Measurements from ENCODE around the gene CCNB1IP1.

CCNB1IP1 gene

DNA sequence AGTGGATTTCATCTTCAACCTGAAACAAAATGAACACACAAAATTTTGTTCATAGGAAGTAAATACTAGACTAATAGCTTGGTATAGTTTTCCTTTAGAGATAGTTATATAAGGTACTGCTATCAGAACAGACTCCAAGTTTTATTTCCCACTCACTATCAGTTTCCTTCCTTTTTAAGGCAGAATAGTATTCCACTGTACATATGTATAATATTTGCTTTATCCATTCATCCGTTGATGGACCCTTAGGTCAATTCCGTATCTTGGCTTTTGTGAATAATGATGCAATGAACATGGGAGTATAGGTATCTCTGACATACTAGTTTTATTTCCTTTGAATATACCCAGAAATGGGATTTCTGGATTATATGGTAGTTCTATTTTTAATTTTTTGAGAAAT is 3.7 kb downstream of the CCNB1IP1 start:
- Histone ChIP-seq H3K27ac (peak overlapping the region; percentile 80), H3K36me3 (ENCODE audit: insufficient read depth, low read length) (peaks cover 61% of the 10 kb centered on the region), H3K9ac (ENCODE audit: insufficient read length) (peak overlapping the region; percentile 43), H3K4me3 (peak overlapping the region; percentile 9; the same call in 1 of the 2 replicates), H3K9me3 (ENCODE audit: low read depth, low read length) (no peaks in the 10 kb centered on the region)
- no peak for DNase-seq (ENCODE audit: low read depth, low spot score)
- TF ChIP-seq POLR2AphosphoS5 (IDR thresholded peaks at IDR 0.05; ENCODE audit: borderline replicate concordance, low read depth, low read length) (no peak), FOXP2 (optimal IDR thresholded peaks at IDR 0.05; ENCODE audit: control extremely low read depth, extremely low read length, insufficient read depth) (no peak), EZH2 (IDR thresholded peaks at IDR 0.05) (no peak)

DNA sequence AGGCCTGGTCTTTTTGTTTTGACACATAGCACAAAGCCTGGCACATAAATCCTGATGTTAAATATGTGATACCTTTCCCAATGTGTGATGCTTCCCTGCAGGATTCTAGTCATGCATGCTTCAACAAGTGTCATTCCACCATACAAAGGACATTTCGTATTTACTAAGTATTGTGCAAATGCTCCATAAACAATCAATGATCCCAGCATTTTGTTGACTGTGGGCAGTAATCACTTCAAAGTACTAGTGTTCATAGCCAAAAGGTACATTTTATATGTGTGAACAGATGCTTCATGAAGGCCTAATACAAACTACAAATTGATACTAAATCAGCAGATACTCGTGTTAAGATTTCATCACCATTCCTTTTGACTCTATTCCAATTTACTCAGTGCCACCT is 4.4 kb downstream of the CCNB1IP1 start:
- Histone ChIP-seq H3K27ac (peak overlapping the region; percentile 80), H3K4me3 (no peak overlapping the region; the same call in 1 of the 2 replicates), H3K9ac (ENCODE audit: insufficient read length) (peak overlapping the region; percentile 43), H3K9me3 (ENCODE audit: low read depth, low read length) (no peaks in the 10 kb centered on the region), H3K36me3 (ENCODE audit: insufficient read depth, low read length) (peaks cover 67% of the 10 kb centered on the region)
- DNase-seq (ENCODE audit: low read depth, low spot score) = no peak
- TF ChIP-seq EZH2 (IDR thresholded peaks at IDR 0.05) = no peak
- no peak for TF ChIP-seq POLR2AphosphoS5 (IDR thresholded peaks at IDR 0.05; ENCODE audit: borderline replicate concordance, low read depth, low read length)
- TF ChIP-seq FOXP2 (optimal IDR thresholded peaks at IDR 0.05; ENCODE audit: control extremely low read depth, extremely low read length, insufficient read depth) = no peak

DNA sequence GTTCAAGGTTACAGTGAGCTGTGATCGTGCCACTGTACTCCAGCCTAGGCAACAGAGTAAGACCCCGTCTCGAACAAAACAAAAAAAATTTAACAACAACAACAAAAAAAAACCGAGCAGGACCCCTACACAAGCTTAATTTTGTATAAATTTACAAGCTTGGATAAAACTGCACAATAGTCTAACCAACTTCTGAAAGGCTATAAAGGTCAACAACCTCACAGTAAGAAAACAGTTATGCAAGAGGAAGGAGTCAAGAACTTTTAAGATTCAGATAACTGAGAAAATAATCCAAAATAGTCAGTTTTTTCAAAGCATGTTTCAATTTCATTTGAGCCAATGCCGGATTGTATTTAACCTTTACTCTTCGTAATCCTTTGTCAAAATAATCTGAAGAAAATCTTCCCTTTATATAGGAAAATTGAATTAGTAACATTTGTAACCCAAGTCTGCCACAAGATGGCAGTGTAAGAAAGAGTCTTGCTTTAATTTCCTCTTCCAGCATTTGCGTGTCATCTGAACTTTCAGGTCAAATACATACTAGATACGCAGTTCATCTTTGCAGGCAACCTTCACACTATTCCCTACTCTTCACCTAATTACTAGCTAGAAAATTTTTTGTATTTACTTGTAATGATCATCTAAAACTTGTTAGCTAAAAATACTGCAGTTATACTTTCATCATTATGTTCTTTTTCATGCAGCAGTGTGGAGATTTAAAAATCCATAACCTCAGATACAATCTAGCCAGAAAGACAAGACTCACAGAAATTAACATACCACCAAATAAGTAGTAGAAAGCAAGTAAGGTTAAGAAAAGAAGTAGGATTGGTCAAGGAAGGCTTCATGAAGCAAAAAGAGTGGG is 5.8 kb downstream of the CCNB1IP1 start:
- Histone ChIP-seq H3K9ac (ENCODE audit: insufficient read length) (peak overlapping the region; percentile 21), H3K27ac (peak overlapping the region; percentile 80), H3K36me3 (ENCODE audit: insufficient read depth, low read length) (peaks cover 77% of the 10 kb centered on the region), H3K9me3 (ENCODE audit: low read depth, low read length) (no peaks in the 10 kb centered on the region), H3K4me3 (peak overlapping the region; percentile 1; the same call in 1 of the 2 replicates)
- TF ChIP-seq POLR2AphosphoS5 (IDR thresholded peaks at IDR 0.05; ENCODE audit: borderline replicate concordance, low read depth, low read length) (no peak), FOXP2 (optimal IDR thresholded peaks at IDR 0.05; ENCODE audit: control extremely low read depth, extremely low read length, insufficient read depth) (no peak), EZH2 (IDR thresholded peaks at IDR 0.05) (no peak)
- no peak for DNase-seq (ENCODE audit: low read depth, low spot score)

GRCh38 chr14:20317720-20318119 is 15.4 kb downstream of the CCNB1IP1 start:
- no peaks in the 10 kb centered on the region for H3K9me3 ChIP-seq (ENCODE audit: low read depth, low read length)
- no peak overlapping the region for H3K4me3 ChIP-seq
- no peak overlapping the region for H3K27ac ChIP-seq
- H3K36me3 ChIP-seq (ENCODE audit: insufficient read depth, low read length) = peaks cover 83% of the 10 kb centered on the region
- H3K9ac ChIP-seq (ENCODE audit: insufficient read length) = no peak overlapping the region
- TF ChIP-seq FOXP2 (optimal IDR thresholded peaks at IDR 0.05; ENCODE audit: control extremely low read depth, extremely low read length, insufficient read depth) (no peak), POLR2AphosphoS5 (IDR thresholded peaks at IDR 0.05; ENCODE audit: borderline replicate concordance, low read depth, low read length) (no peak), EZH2 (IDR thresholded peaks at IDR 0.05) (no peak)
- DNase-seq (ENCODE audit: low read depth, low spot score) = no peak

GRCh38 chr14:20314026-20314425 is 19.1 kb downstream of the CCNB1IP1 start:
- H3K27ac ChIP-seq = no peak overlapping the region
- no peak overlapping the region for H3K4me3 ChIP-seq
- no peak for DNase-seq (ENCODE audit: low read depth, low spot score)
- H3K9ac ChIP-seq (ENCODE audit: insufficient read length) = no peak overlapping the region
- no peak for TF ChIP-seq FOXP2 (optimal IDR thresholded peaks at IDR 0.05; ENCODE audit: control extremely low read depth, extremely low read length, insufficient read depth)
- TF ChIP-seq EZH2 (IDR thresholded peaks at IDR 0.05) = no peak
- TF ChIP-seq POLR2AphosphoS5 (IDR thresholded peaks at IDR 0.05; ENCODE audit: borderline replicate concordance, low read depth, low read length) = no peak
- H3K9me3 ChIP-seq (ENCODE audit: low read depth, low read length) = no peaks in the 10 kb centered on the region
- peaks cover 64% of the 10 kb centered on the region for H3K36me3 ChIP-seq (ENCODE audit: insufficient read depth, low read length)

DNA sequence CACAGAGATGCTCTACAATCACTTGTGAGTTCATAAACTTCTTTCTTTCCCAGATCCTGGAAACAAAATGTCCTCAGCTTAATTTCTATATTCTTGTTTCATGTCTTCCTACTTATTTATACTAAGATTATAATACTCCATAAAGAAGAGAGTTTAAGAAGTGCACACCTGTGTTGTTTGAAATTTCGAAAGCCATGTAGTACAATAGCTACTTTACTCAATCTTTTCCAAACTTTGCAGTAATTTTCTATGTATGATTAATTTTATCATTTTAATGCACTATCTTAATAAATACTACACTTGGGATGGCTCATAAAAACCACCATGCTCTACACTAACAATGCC is 27.0 kb downstream of the CCNB1IP1 start:
- Histone ChIP-seq H3K9me3 (ENCODE audit: low read depth, low read length) (no peaks in the 10 kb centered on the region), H3K4me3 (peak overlapping the region; percentile 85), H3K27ac (no peak overlapping the region), H3K36me3 (ENCODE audit: insufficient read depth, low read length) (peaks cover 7% of the 10 kb centered on the region), H3K9ac (ENCODE audit: insufficient read length) (no peak overlapping the region)
- no peak for DNase-seq (ENCODE audit: low read depth, low spot score)
- TF ChIP-seq FOXP2 (optimal IDR thresholded peaks at IDR 0.05; ENCODE audit: control extremely low read depth, extremely low read length, insufficient read depth) (no peak), EZH2 (IDR thresholded peaks at IDR 0.05) (no peak), POLR2AphosphoS5 (IDR thresholded peaks at IDR 0.05; ENCODE audit: borderline replicate concordance, low read depth, low read length) (no peak)

DNA sequence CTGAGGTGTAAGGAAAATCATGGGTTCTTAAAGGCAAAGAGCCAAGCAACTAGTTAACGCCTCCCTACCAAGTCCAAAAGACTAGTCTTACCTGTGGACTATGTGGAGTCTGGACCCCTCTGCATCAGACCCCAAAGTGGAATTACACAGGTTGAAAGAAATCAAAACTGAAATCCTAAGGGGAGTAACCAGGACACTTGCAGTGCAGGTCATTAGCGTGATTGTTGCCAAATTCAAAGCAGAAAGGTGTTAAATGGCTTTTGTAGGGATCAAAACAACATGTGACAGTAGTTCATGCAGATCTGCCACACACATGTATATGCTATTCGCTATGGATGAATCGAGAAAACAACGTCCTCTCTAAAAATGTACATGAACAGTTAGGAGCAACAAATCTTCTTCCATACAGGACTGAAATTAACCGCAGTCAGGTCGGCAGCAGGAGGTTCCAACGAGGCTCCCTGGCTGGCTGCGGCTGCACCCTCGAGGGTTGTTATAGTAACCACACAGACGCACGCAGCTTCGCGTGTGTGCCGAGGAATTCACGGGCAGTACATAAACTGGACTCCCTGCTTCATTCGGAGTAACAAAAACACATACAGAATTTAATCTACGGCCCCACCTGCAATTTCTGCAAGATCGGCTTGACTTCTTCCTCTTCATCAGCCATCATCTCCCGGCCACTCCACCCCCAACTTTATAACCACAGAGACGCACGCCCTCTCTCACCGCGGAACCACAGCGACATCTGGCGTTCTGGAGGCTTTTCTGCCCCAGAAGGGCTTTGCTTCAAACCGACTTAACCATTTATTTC is 27.6 kb downstream of the CCNB1IP1 start, which contains the start of gene TTC5:
TSS of gene TTC5 (minus strand) at position 687 of the 814 bp plus-strand sequence. CDS start at position 673, 14 bp downstream.
- peak; percentile 83 for DNase-seq (ENCODE audit: low read depth, low spot score)
- no peaks in the 10 kb centered on the region for H3K9me3 ChIP-seq (ENCODE audit: low read depth, low read length)
- H3K9ac ChIP-seq (ENCODE audit: insufficient read length) = peak within 1 kb of the TSS; percentile 77
- peak within 1 kb of the TSS; percentile 85 for H3K4me3 ChIP-seq
- no peak for TF ChIP-seq EZH2 (IDR thresholded peaks at IDR 0.05)
- TF ChIP-seq FOXP2 (optimal IDR thresholded peaks at IDR 0.05; ENCODE audit: control extremely low read depth, extremely low read length, insufficient read depth) = no peak
- peak; percentile 84 for TF ChIP-seq POLR2AphosphoS5 (IDR thresholded peaks at IDR 0.05; ENCODE audit: borderline replicate concordance, low read depth, low read length)
- no peak within 1 kb of the TSS for H3K27ac ChIP-seq
- H3K36me3 ChIP-seq (ENCODE audit: insufficient read depth, low read length) = peaks cover 13% of the 10 kb centered on the region
